GM23248 (cell line): ENCODE measurements around the gene POU1F1.

Source experiments
- EZH2 ChIP-seq: fragments of 200-600 bp; sonication (generic); IDR thresholded peaks from 2 replicates; pipeline ENCODE4 v1.6.1; 2018; ENCODE audit warnings: antibody characterized with exemption, mild to moderate bottlenecking; ENCODE audit not compliant: insufficient read depth, poor library complexity, severe bottlenecking
- EZH2phosphoT487 ChIP-seq: fragments of 200-600 bp; sonication (generic); IDR thresholded peaks from 2 replicates; pipeline ENCODE4 v1.6.1; 2018; ENCODE audit warnings: antibody characterized with exemption, moderate library complexity, mild to moderate bottlenecking, low read depth; ENCODE audit not compliant: insufficient read depth

GRCh38 chr3:87270908-87271700 is 5.3 kb downstream of the POU1F1 start:
- TF ChIP-seq EZH2phosphoT487, result no peak
- TF ChIP-seq EZH2, result no peak
